CD1c-positive myeloid dendritic cell (primary cell): ENCODE measurements around the gene RAB11FIP2.

Experiments
- DNase-seq: peaks from one replicate; pipeline ENCODE4 v3.0.0-alpha.2; 2016; ENCODE audit errors: extremely low spot score

RAB11FIP2 gene

GRCh38 chr10:117980755-117981702 lies 65.7 kb downstream of the RAB11FIP2 start:
- no peak for DNase-seq

- DNase-seq, result no peak
These were observed 66.5 kb downstream of the RAB11FIP2 start for GRCh38 chr10:117980216-117980615.

GRCh38 chr10:117972168-117972837 lies 74.4 kb downstream of the RAB11FIP2 start:
- no peak for DNase-seq

- DNase-seq, result no peak
These were observed 75.8 kb downstream of the RAB11FIP2 start for GRCh38 chr10:117970962-117971361.

GRCh38 chr10:117969592-117969991 lies 77.1 kb downstream of the RAB11FIP2 start:
- no peak for DNase-seq

GRCh38 chr10:117968354-117969182 lies 78.2 kb downstream of the RAB11FIP2 start:
- no peak for DNase-seq

GRCh38 chr10:117967149-117967650 lies 79.5 kb downstream of the RAB11FIP2 start:
- DNase-seq, result no peak

- DNase-seq, result no peak
These were observed 80.8 kb downstream of the RAB11FIP2 start for GRCh38 chr10:117965984-117966383.

- no peak for DNase-seq
These were observed 82.2 kb downstream of the RAB11FIP2 start for GRCh38 chr10:117964536-117964935.

- no peak for DNase-seq
These were observed 86.3 kb downstream of the RAB11FIP2 start for GRCh38 chr10:117960345-117960935.

- no peak for DNase-seq
These were observed 89.8 kb downstream of the RAB11FIP2 start for GRCh38 chr10:117956972-117957371.

- DNase-seq, result no peak
These were observed 91.6 kb downstream of the RAB11FIP2 start for GRCh38 chr10:117955176-117955575.
